SK-N-SH treated with all-trans-retinoic acid at 6 μM for 48 hours (cell line): ENCODE results near the gene NCLN.

Experiments used
- ARNTL ChIP-seq: fragments of 450-650 bp; formaldehyde crosslinking; IDR thresholded peaks from 2 replicates; pipeline ENCODE4 v1.5.0; 2020; ENCODE audit warnings: low read depth, mild to moderate bottlenecking, moderate library complexity, borderline replicate concordance
- ISL1 ChIP-seq: fragments of 250-450 bp; sonication (Bioruptor Pico); IDR thresholded peaks from 2 replicates; pipeline ENCODE4 v2.1.2; 2022; ENCODE audit warnings: mild to moderate bottlenecking, moderate library complexity
- OSR1 ChIP-seq: fragments of 250-450 bp; sonication (Bioruptor Pico); IDR thresholded peaks from 2 replicates; pipeline ENCODE4 v1.8.0; 2022; ENCODE audit warnings: moderate library complexity, mild to moderate bottlenecking, inconsistent platforms
- PATZ1 ChIP-seq: fragments of 250-450 bp; sonication (Bioruptor Pico); IDR thresholded peaks from 2 replicates; pipeline ENCODE4 v1.8.0; 2020; ENCODE audit warnings: mild to moderate bottlenecking, moderate library complexity, borderline replicate concordance
- PPARA ChIP-seq: fragments of 250-450 bp; sonication (Bioruptor Pico); IDR thresholded peaks from 2 replicates; pipeline ENCODE4 v1.5.0; 2020; ENCODE audit warnings: mild to moderate bottlenecking, borderline replicate concordance
- ZC3H10 ChIP-seq: fragments of 250-450 bp; sonication (Bioruptor Pico); IDR thresholded peaks from 2 replicates; pipeline ENCODE4 v1.5.1; 2021; ENCODE audit warnings: mild to moderate bottlenecking, moderate library complexity
- ZFP3 ChIP-seq: fragments of 250-450 bp; sonication (Bioruptor Pico); IDR thresholded peaks from 2 replicates; pipeline ENCODE4 v1.5.0; 2020; ENCODE audit warnings: mild to moderate bottlenecking, moderate library complexity
- ZFP30 ChIP-seq: fragments of 450-650 bp; formaldehyde crosslinking; IDR thresholded peaks from 2 replicates; pipeline ENCODE4 v1.5.0; 2022; ENCODE audit warnings: mild to moderate bottlenecking, moderate library complexity
- ZNF70 ChIP-seq: fragments of 450-650 bp; formaldehyde crosslinking; IDR thresholded peaks from 2 replicates; pipeline ENCODE4 v1.5.0; 2020; ENCODE audit warnings: mild to moderate bottlenecking, moderate library complexity
- ZNF8 ChIP-seq: fragments of 450-650 bp; formaldehyde crosslinking; IDR thresholded peaks from 2 replicates; pipeline ENCODE4 v1.5.0; 2020; ENCODE audit warnings: mild to moderate bottlenecking, moderate library complexity

DNA sequence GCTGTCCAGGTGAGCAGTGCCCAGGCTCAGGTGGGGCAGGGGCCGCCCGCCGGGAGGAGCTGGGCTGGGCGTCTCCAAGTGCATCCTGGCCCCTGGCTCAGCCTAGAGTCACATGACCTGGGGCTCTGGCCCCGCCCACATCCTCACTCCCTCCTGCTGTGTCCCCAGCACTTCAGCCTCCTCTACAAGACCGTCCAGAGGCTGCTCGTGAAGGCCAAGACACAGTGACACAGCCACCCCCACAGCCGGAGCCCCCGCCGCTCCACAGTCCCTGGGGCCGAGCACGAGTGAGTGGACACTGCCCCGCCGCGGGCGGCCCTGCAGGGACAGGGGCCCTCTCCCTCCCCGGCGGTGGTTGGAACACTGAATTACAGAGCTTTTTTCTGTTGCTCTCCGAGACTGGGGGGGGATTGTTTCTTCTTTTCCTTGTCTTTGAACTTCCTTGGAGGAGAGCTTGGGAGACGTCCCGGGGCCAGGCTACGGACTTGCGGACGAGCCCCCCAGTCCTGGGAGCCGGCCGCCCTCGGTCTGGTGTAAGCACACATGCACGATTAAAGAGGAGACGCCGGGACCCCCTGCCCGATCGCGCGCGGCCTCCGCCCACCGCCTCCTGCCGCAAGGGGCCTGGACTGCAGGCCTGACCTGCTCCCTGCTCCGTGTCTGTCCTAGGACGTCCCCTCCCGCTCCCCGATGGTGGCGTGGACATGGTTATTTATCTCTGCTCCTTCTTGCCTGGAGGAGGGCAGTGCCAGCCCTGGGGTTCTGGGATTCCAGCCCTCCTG, 21.9 kb downstream of the NCLN start:
- no peak for TF ChIP-seq PPARA (CRISPR knock-in tag)
- no peak for TF ChIP-seq ARNTL (CRISPR knock-in tag)
- no peak for TF ChIP-seq ZC3H10 (CRISPR knock-in tag)
- TF ChIP-seq ZFP30 (CRISPR knock-in tag) = no peak
- no peak for TF ChIP-seq ZNF8 (CRISPR knock-in tag)
- no peak for TF ChIP-seq OSR1 (CRISPR knock-in tag)
- no peak for TF ChIP-seq ZFP3
- TF ChIP-seq ZNF70 (CRISPR knock-in tag) = no peak
- TF ChIP-seq ISL1 (CRISPR knock-in tag) = no peak
- TF ChIP-seq PATZ1 (CRISPR knock-in tag) = no peak
